Smooth muscle cell (in vitro differentiated cells): Measurements from ENCODE around the gene TOLLIP. TPM values are rescaled to one million over a fixed set of nuclear protein-coding genes. Genes with fewer than 3 reads are reported as not detected.

Source experiments
- DNase-seq: peaks from one replicate; lab custom pipeline; 2025; ENCODE audit not compliant: unreplicated experiment; lab: John Stamatoyannopoulos, UW
- H2AFZ ChIP-seq: fragments of 200-600 bp; sonication (generic); 2 replicates; pipeline ENCODE4 v1.6.0; 2016; ENCODE audit warnings: antibody characterized with exemption, low read depth, mild to moderate bottlenecking
- H3F3A ChIP-seq: fragments of 200-600 bp; sonication (generic); 2 replicates; pipeline ENCODE4 v1.6.0; 2017; ENCODE audit warnings: antibody characterized with exemption, low read depth
- H3K27ac ChIP-seq: fragments of 200-600 bp; sonication (generic); 2 replicates; pipeline ENCODE4 v1.5.1; 2016; ENCODE audit warnings: low read depth, mild to moderate bottlenecking
- H3K27me3 ChIP-seq: fragments of 200-600 bp; sonication (generic); 2 replicates; pipeline ENCODE4 v1.6.1; 2016; ENCODE audit warnings: low read depth, mild to moderate bottlenecking
- H3K36me3 ChIP-seq: fragments of 200-600 bp; sonication (generic); 2 replicates; pipeline ENCODE4 v1.5.1; 2016; ENCODE audit warnings: low read depth
- H3K4me1 ChIP-seq: fragments of 200-600 bp; sonication (generic); 2 replicates; pipeline ENCODE4 v1.5.1; 2016; ENCODE audit warnings: low read depth
- H3K4me2 ChIP-seq: fragments of 200-600 bp; sonication (generic); 2 replicates; pipeline ENCODE4 v1.6.0; 2016; ENCODE audit warnings: mild to moderate bottlenecking
- H3K4me3 ChIP-seq: fragments of 200-600 bp; sonication (generic); 2 replicates; pipeline ENCODE4 v1.5.1; 2016; ENCODE audit warnings: mild to moderate bottlenecking
- H3K79me2 ChIP-seq: fragments of 200-600 bp; sonication (generic); 2 replicates; pipeline ENCODE4 v1.6.0; 2016; ENCODE audit warnings: low read depth, mild to moderate bottlenecking
- H3K9ac ChIP-seq: fragments of 200-600 bp; sonication (generic); 2 replicates; pipeline ENCODE4 v1.6.0; 2016; ENCODE audit warnings: low read depth
- H3K9me3 ChIP-seq: fragments of 200-600 bp; sonication (generic); replicated peaks from 2 replicates; pipeline ENCODE4 v1.5.1; 2016; ENCODE audit warnings: low read depth
- H4K20me1 ChIP-seq: fragments of 200-600 bp; sonication (generic); 2 replicates; pipeline ENCODE4 v1.6.0; 2016; ENCODE audit warnings: low read depth
- WGBS: methylation state at CpG from one replicate; pipeline ENCODE4 v1.1.7; 2016; ENCODE audit warnings: low lambda C conversion rate; 5-methylcytosine and 5-hydroxymethylcytosine counted together
- polyA plus RNA-seq: library from polyadenylated mRNA; unstranded; fragments of >200 nt; fragmentation: Nextera tagmentation; extraction: Ambion mirVana; gene quantifications from 2 replicates; pipeline ENCODE4 v1.2.1, GENCODE V29; 2016
- total RNA-seq: library from RNA; depleted of rRNA; stranded (reverse); fragments of >200 nt; gene quantifications from 2 replicates; pipeline ENCODE4 v1.2.3, GENCODE V29; 2014
- TF ChIP-seq, protein P1 (sequence below): fragments of 200-600 bp; sonication (generic); IDR thresholded peaks from 2 replicates; pipeline ENCODE4 v1.5.1; 2017; ENCODE audit warnings: borderline replicate concordance, mild to moderate bottlenecking, antibody characterized with exemption; ENCODE audit not compliant: insufficient read depth, poor library complexity, severe bottlenecking

Gene TOLLIP
- total and polyA plus RNA-seq, 2 experiments from 2014 or later, result 20.3 to 63.0 TPM

GRCh38 chr11:1234054-1234720, 75.2 kb downstream of the TOLLIP start:
- Histone ChIP-seq H3K9ac (no peak overlapping the region), H3K9me3 (no peaks in the 10 kb centered on the region), H3K36me3 (no peaks in the 10 kb centered on the region), H3K4me1 (no peaks in the 10 kb centered on the region), H3F3A (no peaks in the 10 kb centered on the region), H3K27me3 (no peaks in the 10 kb centered on the region), H3K79me2 (no peaks in the 10 kb centered on the region), H3K4me3 (no peak overlapping the region), H3K27ac (no peak overlapping the region), H4K20me1 (no peaks in the 10 kb centered on the region), H3K4me2 (no peak overlapping the region), H2AFZ (no peak overlapping the region)
- TF ChIP-seq, protein P1, sequence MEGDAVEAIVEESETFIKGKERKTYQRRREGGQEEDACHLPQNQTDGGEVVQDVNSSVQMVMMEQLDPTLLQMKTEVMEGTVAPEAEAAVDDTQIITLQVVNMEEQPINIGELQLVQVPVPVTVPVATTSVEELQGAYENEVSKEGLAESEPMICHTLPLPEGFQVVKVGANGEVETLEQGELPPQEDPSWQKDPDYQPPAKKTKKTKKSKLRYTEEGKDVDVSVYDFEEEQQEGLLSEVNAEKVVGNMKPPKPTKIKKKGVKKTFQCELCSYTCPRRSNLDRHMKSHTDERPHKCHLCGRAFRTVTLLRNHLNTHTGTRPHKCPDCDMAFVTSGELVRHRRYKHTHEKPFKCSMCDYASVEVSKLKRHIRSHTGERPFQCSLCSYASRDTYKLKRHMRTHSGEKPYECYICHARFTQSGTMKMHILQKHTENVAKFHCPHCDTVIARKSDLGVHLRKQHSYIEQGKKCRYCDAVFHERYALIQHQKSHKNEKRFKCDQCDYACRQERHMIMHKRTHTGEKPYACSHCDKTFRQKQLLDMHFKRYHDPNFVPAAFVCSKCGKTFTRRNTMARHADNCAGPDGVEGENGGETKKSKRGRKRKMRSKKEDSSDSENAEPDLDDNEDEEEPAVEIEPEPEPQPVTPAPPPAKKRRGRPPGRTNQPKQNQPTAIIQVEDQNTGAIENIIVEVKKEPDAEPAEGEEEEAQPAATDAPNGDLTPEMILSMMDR, result no peak
- 90% methylated on average over 17 of the region's 22 CpGs for WGBS
- no peak for DNase-seq

DNA sequence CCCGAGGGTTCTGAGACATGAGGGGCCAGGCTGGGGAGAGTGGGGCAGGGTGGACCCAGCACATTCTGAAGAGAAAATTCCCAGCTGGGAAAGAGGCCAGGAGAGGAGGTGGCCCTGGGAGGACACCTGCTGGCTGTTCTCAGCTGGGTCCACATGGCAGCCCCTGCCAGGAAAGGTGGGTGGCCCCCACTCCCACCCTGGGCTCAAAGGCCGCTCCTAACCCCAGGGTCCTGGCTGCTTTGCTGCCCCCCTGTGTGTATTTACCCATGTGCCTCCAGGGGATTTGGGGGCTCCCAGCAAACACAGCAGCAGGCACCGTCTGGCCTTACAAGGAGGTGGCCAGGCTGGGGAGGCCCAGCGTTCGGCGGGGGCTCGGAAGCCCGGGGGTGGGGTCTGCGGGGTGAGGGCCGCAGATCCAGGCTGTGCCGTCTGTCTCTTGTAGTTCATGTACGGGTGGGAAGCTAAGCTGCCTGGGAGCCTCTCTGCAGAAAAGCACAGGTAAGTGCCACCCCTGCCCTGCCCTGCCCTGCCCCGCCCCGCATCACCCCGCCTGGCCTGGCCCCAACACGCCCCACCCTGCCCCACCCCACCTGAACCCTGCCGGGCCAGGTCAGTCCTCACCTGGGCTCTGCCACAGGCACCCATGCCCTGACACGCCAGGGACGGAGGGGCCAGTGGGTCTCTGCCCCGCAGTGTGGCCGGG, 75.9 kb downstream of the TOLLIP start:
- Histone ChIP-seq H3K4me1 (no peaks in the 10 kb centered on the region), H3K4me3 (no peak overlapping the region), H3K36me3 (no peaks in the 10 kb centered on the region), H3K4me2 (no peak overlapping the region), H4K20me1 (no peaks in the 10 kb centered on the region), H2AFZ (no peak overlapping the region), H3K79me2 (no peaks in the 10 kb centered on the region), H3K27ac (no peak overlapping the region), H3F3A (no peaks in the 10 kb centered on the region), H3K9me3 (no peaks in the 10 kb centered on the region), H3K9ac (no peak overlapping the region), H3K27me3 (no peaks in the 10 kb centered on the region)
- TF ChIP-seq, protein P1, result no peak
- 85% methylated on average over 19 of the region's 21 CpGs for WGBS
- no peak for DNase-seq

DNA sequence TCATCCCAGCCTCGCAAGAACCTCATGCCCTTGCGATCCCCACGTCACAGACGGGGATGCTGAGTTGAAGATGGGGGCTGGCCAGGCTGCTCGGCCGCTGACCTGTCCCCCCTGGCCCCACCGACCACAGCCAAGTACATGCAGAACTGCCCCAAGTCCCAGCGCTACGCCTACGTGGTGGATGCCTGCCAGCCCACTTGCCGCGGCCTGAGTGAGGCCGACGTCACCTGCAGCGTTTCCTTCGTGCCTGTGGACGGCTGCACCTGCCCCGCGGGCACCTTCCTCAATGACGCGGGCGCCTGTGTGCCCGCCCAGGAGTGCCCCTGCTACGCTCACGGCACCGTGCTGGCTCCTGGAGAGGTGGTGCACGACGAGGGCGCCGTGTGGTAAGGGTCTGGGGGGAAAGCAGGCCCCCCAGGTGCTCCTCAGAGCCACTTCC, 76.5 kb downstream of the TOLLIP start:
- no peaks in the 10 kb centered on the region for H3K36me3 ChIP-seq
- H3K4me1 ChIP-seq, result no peaks in the 10 kb centered on the region
- no peak overlapping the region for H3K4me2 ChIP-seq
- WGBS, result 93% methylated on average over 30 of the region's 30 CpGs
- H3K27ac ChIP-seq, result no peak overlapping the region
- H3K79me2 ChIP-seq, result no peaks in the 10 kb centered on the region
- no peaks in the 10 kb centered on the region for H3F3A ChIP-seq
- no peaks in the 10 kb centered on the region for H3K27me3 ChIP-seq
- TF ChIP-seq, protein P1, result no peak
- no peak overlapping the region for H2AFZ ChIP-seq
- no peak overlapping the region for H3K9ac ChIP-seq
- no peak for DNase-seq
- H4K20me1 ChIP-seq, result no peaks in the 10 kb centered on the region
- H3K9me3 ChIP-seq, result no peaks in the 10 kb centered on the region
- no peak overlapping the region for H3K4me3 ChIP-seq
